ENCODE measurements around the gene EBF3.

EBF3 gene

GRCh38 chr10:129951101-129951969 is 12.7 kb downstream of the EBF3 start:
- H3K4me3 ChIP-seq (replicated peaks; ENCODE audit: low read depth, low read length): no peak overlapping the region
- TF ChIP-seq CTCF (IDR thresholded peaks at IDR 0.05; ENCODE audit: low read length, missing control alignments): no peak
- peak; percentile 24 for DNase-seq (ENCODE audit: low read depth)

DNA sequence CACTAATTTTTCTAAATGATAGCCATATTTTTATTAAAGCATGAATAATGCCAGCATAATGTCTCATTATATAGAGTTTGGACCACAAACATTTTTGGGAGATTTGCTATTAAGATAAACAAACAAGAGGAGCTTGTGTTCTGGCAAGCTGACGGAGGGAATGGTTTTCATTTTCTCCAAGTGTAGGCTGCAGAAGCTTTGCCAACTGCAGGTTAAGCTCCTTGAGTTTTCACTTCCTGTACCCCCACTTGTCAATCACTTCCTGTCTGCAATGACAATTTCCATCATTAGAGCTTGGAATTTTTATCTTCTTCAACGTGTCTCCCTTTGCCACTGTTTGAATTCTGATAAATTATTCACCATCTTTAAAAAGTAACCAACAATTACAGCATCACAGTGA is 13.4 kb downstream of the EBF3 start:
- peak; percentile 29 for DNase-seq (ENCODE audit: low read depth)
- TF ChIP-seq CTCF (IDR thresholded peaks at IDR 0.05; ENCODE audit: low read length, missing control alignments): no peak
- H3K4me3 ChIP-seq (replicated peaks; ENCODE audit: low read depth, low read length): no peak overlapping the region

- peak overlapping the region; percentile 31 for H3K4me3 ChIP-seq (replicated peaks; ENCODE audit: low read depth, low read length)
- TF ChIP-seq CTCF (IDR thresholded peaks at IDR 0.05; ENCODE audit: low read length, missing control alignments): no peak
- DNase-seq (ENCODE audit: low read depth): peak; percentile 85
These were observed 14.2 kb downstream of the EBF3 start for GRCh38 chr10:129949891-129950291.

GRCh38 chr10:129949411-129949810 is 14.7 kb downstream of the EBF3 start:
- H3K4me3 ChIP-seq (replicated peaks; ENCODE audit: low read depth, low read length): no peak overlapping the region
- no peak for DNase-seq (ENCODE audit: low read depth)

GRCh38 chr10:129946859-129947258 is 17.2 kb downstream of the EBF3 start:
- TF ChIP-seq CTCF (IDR thresholded peaks at IDR 0.05; ENCODE audit: low read length, missing control alignments): no peak
- DNase-seq (ENCODE audit: low read depth): no peak
- no peak overlapping the region for H3K4me3 ChIP-seq (replicated peaks; ENCODE audit: low read depth, low read length)

More at GRCh38 chr10:129949411-129949810, 14.7 kb downstream of the EBF3 start:
- TF ChIP-seq CTCF (IDR thresholded peaks at IDR 0.05; ENCODE audit: low read length, missing control alignments): no peak

- peak overlapping the region; percentile 32 for H3K4me3 ChIP-seq (replicated peaks; ENCODE audit: low read depth, low read length)
- TF ChIP-seq CTCF (IDR thresholded peaks at IDR 0.05; ENCODE audit: low read length, missing control alignments): no peak
These were observed 17.9 kb downstream of the EBF3 start for GRCh38 chr10:129945941-129946760.

More at GRCh38 chr10:129945941-129946760, 17.9 kb downstream of the EBF3 start:
- DNase-seq (ENCODE audit: low read depth): peak; percentile 87
